HepG2 (cell line): Measurements from ENCODE around the gene SUSD3. TPM values are rescaled to one million over a fixed set of nuclear protein-coding genes. Genes with fewer than 3 reads are reported as not detected.

ENCODE experiments used
- CREM ChIP-seq, 2 experiments: sonication (generic) in 1 of 2; formaldehyde crosslinking in 1 of 2; IDR thresholded peaks; 2 replicates each; pipeline versions ENCODE4 v1.4.0 to v1.6.1; 2016 to 2020; ENCODE audit warnings: antibody characterized with exemption in 1 of 2, mild to moderate bottlenecking in 1 of 2, missing genetic modification reagents in 1 of 2
- ISL2 ChIP-seq: sonication (generic); formaldehyde crosslinking; IDR thresholded peaks from 2 replicates; pipeline ENCODE4 v1.5.0; 2020; ENCODE audit warnings: missing genetic modification reagents
- MAFG ChIP-seq: sonication (generic); formaldehyde crosslinking; IDR thresholded peaks from 2 replicates; pipeline ENCODE4 v1.5.1; 2020; ENCODE audit warnings: mild to moderate bottlenecking, missing genetic modification reagents
- MXI1 ChIP-seq: IDR thresholded peaks from 3 replicates; pipeline ENCODE4 v1.6.1; 2012; ENCODE audit warnings: low read depth, low read length, inconsistent platforms, borderline replicate concordance
- NCOA1 ChIP-seq: sonication (generic); formaldehyde crosslinking; IDR thresholded peaks from 2 replicates; pipeline ENCODE4 v1.9.0; 2021; ENCODE audit warnings: missing genetic modification reagents
- NFRKB ChIP-seq: fragments of 450-650 bp; IDR thresholded peaks from 2 replicates; pipeline ENCODE4 v1.6.1; 2017
- SPEN ChIP-seq: sonication (generic); formaldehyde crosslinking; IDR thresholded peaks from 2 replicates; pipeline ENCODE4 v1.5.1; 2020; ENCODE audit warnings: low read depth, mild to moderate bottlenecking, missing genetic modification reagents
- ZFP36L1 ChIP-seq: sonication (generic); formaldehyde crosslinking; IDR thresholded peaks from 2 replicates; pipeline ENCODE4 v1.8.0; 2022; ENCODE audit warnings: mild to moderate bottlenecking, missing genetic modification reagents, moderate library complexity
- ZFP41 ChIP-seq: sonication (generic); formaldehyde crosslinking; IDR thresholded peaks from 2 replicates; pipeline ENCODE4 v1.4.0; 2020; ENCODE audit warnings: mild to moderate bottlenecking, missing genetic modification reagents, borderline replicate concordance
- ZFX ChIP-seq: sonication (generic); formaldehyde crosslinking; IDR thresholded peaks from 2 replicates; pipeline ENCODE4 v1.4.0; 2020; ENCODE audit warnings: mild to moderate bottlenecking, low read depth, missing genetic modification reagents, moderate library complexity
- ZNF180 ChIP-seq: sonication (generic); formaldehyde crosslinking; IDR thresholded peaks from 2 replicates; pipeline ENCODE4 v1.4.0; 2020; ENCODE audit warnings: low read depth, missing genetic modification reagents, borderline replicate concordance
- ZNF282 ChIP-seq: fragments of 450-650 bp; IDR thresholded peaks from 2 replicates; pipeline ENCODE4 v1.6.1; 2018; ENCODE audit not compliant: partially characterized antibody
- ZNF30 ChIP-seq: sonication (generic); formaldehyde crosslinking; IDR thresholded peaks from 2 replicates; pipeline ENCODE4 v1.5.0; 2020; ENCODE audit warnings: mild to moderate bottlenecking, missing genetic modification reagents
- ZNF333 ChIP-seq: sonication (generic); formaldehyde crosslinking; IDR thresholded peaks from 2 replicates; pipeline ENCODE4 v1.4.0; 2020; ENCODE audit warnings: mild to moderate bottlenecking, missing genetic modification reagents, borderline replicate concordance
- ZNF33B ChIP-seq: sonication (generic); formaldehyde crosslinking; IDR thresholded peaks from 2 replicates; pipeline ENCODE4 v1.5.1; 2020; ENCODE audit warnings: mild to moderate bottlenecking, missing genetic modification reagents
- ZNF572 ChIP-seq: sonication (generic); formaldehyde crosslinking; IDR thresholded peaks from 2 replicates; pipeline ENCODE4 v1.5.1; 2020; ENCODE audit warnings: mild to moderate bottlenecking, missing genetic modification reagents
- polyA plus RNA-seq, 8 experiments: library from polyadenylated mRNA; depleted of rRNA in 3 of 8; stranded (reverse) in 7 of 8; unstranded in 1 of 8; fragments of >200 nt; fragmentation: Illumina TruSeq in 4 of 8; extraction: Trizol in 4 of 8; gene quantifications; 2 replicates each; pipeline versions ENCODE4 v1.2.1 to v1.2.3, GENCODE V29; 2011 to 2016; ENCODE audit warnings: low read depth in 4 of 8, missing spikeins in 1 of 8, mixed read lengths in 1 of 8; ENCODE audit not compliant: insufficient read depth in 1 of 8
- total RNA-seq, 5 experiments: library from RNA; depleted of rRNA; stranded (reverse); fragments of >200 nt; fragmentation: Illumina TruSeq; extraction: Trizol; gene quantifications; 2 replicates each; pipeline ENCODE4 v1.2.3, GENCODE V29; 2016; ENCODE audit warnings: low read depth in 1 of 5
- TF ChIP-seq, protein P1 (sequence below), 2 experiments: sonication (generic) in 1 of 2; formaldehyde crosslinking in 1 of 2; IDR thresholded peaks; 2 replicates each; pipeline versions ENCODE4 v1.4.0 to v1.6.1; 2018 to 2020; ENCODE audit warnings: missing genetic modification reagents in 2 of 2, borderline replicate concordance in 1 of 2, low read depth in 1 of 2, mild to moderate bottlenecking in 1 of 2, missing biosample characterization in 1 of 2
- TF ChIP-seq, protein P2 (sequence below): sonication (generic); formaldehyde crosslinking; IDR thresholded peaks from 2 replicates; pipeline ENCODE4 v1.4.0; 2020; ENCODE audit warnings: missing genetic modification reagents; ENCODE audit errors: not compliant biosample characterization
- TF ChIP-seq, protein P3 (sequence below): sonication (generic); formaldehyde crosslinking; IDR thresholded peaks from 2 replicates; pipeline ENCODE4 v1.4.0; 2020; ENCODE audit warnings: missing genetic modification reagents
- TF ChIP-seq, protein P4 (sequence below): sonication (generic); formaldehyde crosslinking; IDR thresholded peaks from 2 replicates; pipeline ENCODE4 v1.4.0; 2020; ENCODE audit warnings: missing genetic modification reagents
- TF ChIP-seq, protein P5 (sequence below): sonication (generic); formaldehyde crosslinking; IDR thresholded peaks from 2 replicates; pipeline ENCODE4 v1.5.1; 2020; ENCODE audit warnings: missing genetic modification reagents, mild to moderate bottlenecking, borderline replicate concordance

SUSD3 gene
- total and polyA plus RNA-seq, 2 of the 13 experiments (the other 11 are each of a cell fraction or from before 2014, with no cell fraction given), result 7.0 to 9.1 TPM

DNA sequence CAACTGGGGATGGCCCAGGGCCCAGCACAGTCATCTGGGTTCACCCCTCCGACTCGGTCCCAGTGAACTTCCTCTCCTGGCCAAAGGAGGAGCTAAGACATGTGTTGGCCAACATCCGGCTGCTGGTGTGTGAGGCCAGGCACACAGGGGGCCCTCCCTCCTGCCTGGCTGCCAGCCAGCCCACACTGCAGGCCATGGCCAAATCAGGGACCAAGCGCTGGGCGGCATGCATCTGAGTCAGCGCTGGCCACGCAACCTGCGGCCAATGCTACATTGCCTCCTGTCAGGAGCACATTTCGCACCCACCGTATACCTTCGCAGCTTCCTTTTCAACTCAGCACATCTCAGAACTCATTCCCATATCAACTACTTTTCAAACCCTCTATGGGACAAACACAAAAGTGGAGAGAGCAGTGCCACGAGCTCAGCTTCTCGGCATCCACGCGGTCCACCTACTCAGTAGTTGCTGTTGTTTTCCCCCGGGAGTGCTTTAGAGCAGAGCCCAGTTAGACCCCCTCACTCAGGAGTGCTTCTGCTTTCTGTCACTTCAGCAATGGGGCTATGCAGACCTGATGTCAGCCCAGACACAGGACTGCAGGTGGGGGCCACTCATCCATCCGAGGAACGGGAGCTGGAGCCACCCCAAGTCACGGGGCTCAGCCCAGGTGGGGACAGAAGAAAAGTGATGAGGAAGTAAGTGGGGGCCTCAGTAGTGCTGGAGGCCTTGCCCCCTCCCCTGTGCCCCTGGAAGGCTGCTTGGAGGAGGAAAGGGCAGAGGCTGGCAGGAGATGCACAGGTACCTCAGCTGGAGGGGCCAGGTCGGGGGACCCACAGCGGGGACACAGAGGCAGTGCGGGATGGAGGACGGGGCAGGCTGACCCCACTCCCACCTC lies 61.7 kb downstream of the SUSD3 start (continued):
- TF ChIP-seq, protein P1, sequence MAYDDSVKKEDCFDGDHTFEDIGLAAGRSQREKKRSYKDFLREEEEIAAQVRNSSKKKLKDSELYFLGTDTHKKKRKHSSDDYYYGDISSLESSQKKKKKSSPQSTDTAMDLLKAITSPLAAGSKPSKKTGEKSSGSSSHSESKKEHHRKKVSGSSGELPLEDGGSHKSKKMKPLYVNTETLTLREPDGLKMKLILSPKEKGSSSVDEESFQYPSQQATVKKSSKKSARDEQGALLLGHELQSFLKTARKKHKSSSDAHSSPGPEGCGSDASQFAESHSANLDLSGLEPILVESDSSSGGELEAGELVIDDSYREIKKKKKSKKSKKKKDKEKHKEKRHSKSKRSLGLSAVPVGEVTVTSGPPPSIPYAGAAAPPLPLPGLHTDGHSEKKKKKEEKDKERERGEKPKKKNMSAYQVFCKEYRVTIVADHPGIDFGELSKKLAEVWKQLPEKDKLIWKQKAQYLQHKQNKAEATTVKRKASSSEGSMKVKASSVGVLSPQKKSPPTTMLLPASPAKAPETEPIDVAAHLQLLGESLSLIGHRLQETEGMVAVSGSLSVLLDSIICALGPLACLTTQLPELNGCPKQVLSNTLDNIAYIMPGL (CRISPR knock-in tag; IDR thresholded peaks at IDR 0.05; ENCODE audit: borderline replicate concordance in 1 of 2, low read depth in 1 of 2), result peak; percentile 64 to 85
- TF ChIP-seq, protein P2, sequence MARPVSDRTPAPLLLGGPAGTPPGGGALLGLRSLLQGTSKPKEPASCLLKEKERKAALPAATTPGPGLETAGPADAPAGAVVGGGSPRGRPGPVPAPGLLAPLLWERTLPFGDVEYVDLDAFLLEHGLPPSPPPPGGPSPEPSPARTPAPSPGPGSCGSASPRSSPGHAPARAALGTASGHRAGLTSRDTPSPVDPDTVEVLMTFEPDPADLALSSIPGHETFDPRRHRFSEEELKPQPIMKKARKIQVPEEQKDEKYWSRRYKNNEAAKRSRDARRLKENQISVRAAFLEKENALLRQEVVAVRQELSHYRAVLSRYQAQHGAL (CRISPR knock-in tag), result no peak
- no peak for TF ChIP-seq ZNF282
- peak; percentile 96 for TF ChIP-seq MXI1
- TF ChIP-seq ZNF30, result no peak
- TF ChIP-seq ZNF33B (CRISPR knock-in tag), result no peak
- TF ChIP-seq ZFX, result peak; percentile 92
- TF ChIP-seq, protein P3, sequence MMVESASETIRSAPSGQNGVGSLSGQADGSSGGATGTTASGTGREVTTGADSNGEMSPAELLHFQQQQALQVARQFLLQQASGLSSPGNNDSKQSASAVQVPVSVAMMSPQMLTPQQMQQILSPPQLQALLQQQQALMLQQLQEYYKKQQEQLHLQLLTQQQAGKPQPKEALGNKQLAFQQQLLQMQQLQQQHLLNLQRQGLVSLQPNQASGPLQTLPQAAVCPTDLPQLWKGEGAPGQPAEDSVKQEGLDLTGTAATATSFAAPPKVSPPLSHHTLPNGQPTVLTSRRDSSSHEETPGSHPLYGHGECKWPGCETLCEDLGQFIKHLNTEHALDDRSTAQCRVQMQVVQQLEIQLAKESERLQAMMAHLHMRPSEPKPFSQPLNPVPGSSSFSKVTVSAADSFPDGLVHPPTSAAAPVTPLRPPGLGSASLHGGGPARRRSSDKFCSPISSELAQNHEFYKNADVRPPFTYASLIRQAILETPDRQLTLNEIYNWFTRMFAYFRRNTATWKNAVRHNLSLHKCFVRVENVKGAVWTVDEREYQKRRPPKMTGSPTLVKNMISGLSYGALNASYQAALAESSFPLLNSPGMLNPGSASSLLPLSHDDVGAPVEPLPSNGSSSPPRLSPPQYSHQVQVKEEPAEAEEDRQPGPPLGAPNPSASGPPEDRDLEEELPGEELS (CRISPR knock-in tag), result peak; percentile 82
- TF ChIP-seq CREM (IDR thresholded peaks at IDR 0.05), result no peak
- no peak for TF ChIP-seq CREM (CRISPR knock-in tag; IDR thresholded peaks at IDR 0.05)
- TF ChIP-seq MAFG, result no peak
- TF ChIP-seq ZNF572 (CRISPR knock-in tag), result 0 out of 2 replicates have a peak, but pooled peaks have one; percentile 15
- peak; percentile 76 for TF ChIP-seq ZFP36L1 (CRISPR knock-in tag)
- no peak for TF ChIP-seq ZFP41 (CRISPR knock-in tag)
- no peak for TF ChIP-seq ZNF333
- no peak for TF ChIP-seq NFRKB
- peak; percentile 45; the same call in 1 of the 2 replicates for TF ChIP-seq ISL2 (CRISPR knock-in tag)
- TF ChIP-seq, protein P4, sequence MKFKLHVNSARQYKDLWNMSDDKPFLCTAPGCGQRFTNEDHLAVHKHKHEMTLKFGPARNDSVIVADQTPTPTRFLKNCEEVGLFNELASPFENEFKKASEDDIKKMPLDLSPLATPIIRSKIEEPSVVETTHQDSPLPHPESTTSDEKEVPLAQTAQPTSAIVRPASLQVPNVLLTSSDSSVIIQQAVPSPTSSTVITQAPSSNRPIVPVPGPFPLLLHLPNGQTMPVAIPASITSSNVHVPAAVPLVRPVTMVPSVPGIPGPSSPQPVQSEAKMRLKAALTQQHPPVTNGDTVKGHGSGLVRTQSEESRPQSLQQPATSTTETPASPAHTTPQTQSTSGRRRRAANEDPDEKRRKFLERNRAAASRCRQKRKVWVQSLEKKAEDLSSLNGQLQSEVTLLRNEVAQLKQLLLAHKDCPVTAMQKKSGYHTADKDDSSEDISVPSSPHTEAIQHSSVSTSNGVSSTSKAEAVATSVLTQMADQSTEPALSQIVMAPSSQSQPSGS (CRISPR knock-in tag), result peak; percentile 80
- TF ChIP-seq, protein P5, sequence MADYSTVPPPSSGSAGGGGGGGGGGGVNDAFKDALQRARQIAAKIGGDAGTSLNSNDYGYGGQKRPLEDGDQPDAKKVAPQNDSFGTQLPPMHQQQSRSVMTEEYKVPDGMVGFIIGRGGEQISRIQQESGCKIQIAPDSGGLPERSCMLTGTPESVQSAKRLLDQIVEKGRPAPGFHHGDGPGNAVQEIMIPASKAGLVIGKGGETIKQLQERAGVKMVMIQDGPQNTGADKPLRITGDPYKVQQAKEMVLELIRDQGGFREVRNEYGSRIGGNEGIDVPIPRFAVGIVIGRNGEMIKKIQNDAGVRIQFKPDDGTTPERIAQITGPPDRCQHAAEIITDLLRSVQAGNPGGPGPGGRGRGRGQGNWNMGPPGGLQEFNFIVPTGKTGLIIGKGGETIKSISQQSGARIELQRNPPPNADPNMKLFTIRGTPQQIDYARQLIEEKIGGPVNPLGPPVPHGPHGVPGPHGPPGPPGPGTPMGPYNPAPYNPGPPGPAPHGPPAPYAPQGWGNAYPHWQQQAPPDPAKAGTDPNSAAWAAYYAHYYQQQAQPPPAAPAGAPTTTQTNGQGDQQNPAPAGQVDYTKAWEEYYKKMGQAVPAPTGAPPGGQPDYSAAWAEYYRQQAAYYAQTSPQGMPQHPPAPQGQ (CRISPR knock-in tag), result peak; percentile 95; the same call in 1 of the 2 replicates
- no peak for TF ChIP-seq ZNF180
- peak; percentile 96 for TF ChIP-seq SPEN (CRISPR knock-in tag)
- TF ChIP-seq NCOA1 (CRISPR knock-in tag), result no peak
